WTC11 (cell line): ENCODE data around the gene CCDC71L.

ENCODE experiments used
- CREB1 ChIP-seq: sonication (generic); formaldehyde crosslinking; IDR thresholded peaks from 2 replicates; pipeline ENCODE4 v1.8.0; 2023; ENCODE audit warnings: mild to moderate bottlenecking, missing genetic modification reagents
- EMX1 ChIP-seq: fragments of 250-450 bp; sonication (Bioruptor Pico); IDR thresholded peaks from 2 replicates; pipeline ENCODE4 v1.8.0; 2021; ENCODE audit warnings: mild to moderate bottlenecking
- ESRRA ChIP-seq: sonication (generic); formaldehyde crosslinking; IDR thresholded peaks from 2 replicates; pipeline ENCODE4 v1.8.1; 2022; ENCODE audit warnings: mild to moderate bottlenecking, missing genetic modification reagents, borderline replicate concordance
- ETV6 ChIP-seq: sonication (generic); formaldehyde crosslinking; IDR thresholded peaks from 2 replicates; pipeline ENCODE4 v1.8.1; 2022; ENCODE audit warnings: mild to moderate bottlenecking, missing genetic modification reagents
- FOXK1 ChIP-seq: sonication (generic); formaldehyde crosslinking; IDR thresholded peaks from 2 replicates; pipeline ENCODE4 v1.8.0; 2022; ENCODE audit warnings: mild to moderate bottlenecking, moderate library complexity, missing genetic modification reagents
- GTF2I ChIP-seq: fragments of 250-450 bp; sonication (Bioruptor Pico); conservative IDR thresholded peaks from 2 replicates; pipeline ENCODE4 v1.4.0; 2021; ENCODE audit warnings: mild to moderate bottlenecking
- NR3C1 ChIP-seq: sonication (generic); formaldehyde crosslinking; conservative IDR thresholded peaks from 2 replicates; pipeline ENCODE4 v1.8.1; 2023; ENCODE audit warnings: low read depth, mild to moderate bottlenecking, missing genetic modification reagents
- TF ChIP-seq, protein P1 (sequence below): sonication (generic); formaldehyde crosslinking; IDR thresholded peaks from 2 replicates; pipeline ENCODE4 v1.8.1; 2022; ENCODE audit warnings: low read depth, missing genetic modification reagents, borderline replicate concordance
- TF ChIP-seq, protein P2 (sequence below): sonication (generic); formaldehyde crosslinking; IDR thresholded peaks from 2 replicates; pipeline ENCODE4 v1.8.0; 2023; ENCODE audit warnings: missing genetic modification reagents, mild to moderate bottlenecking, borderline replicate concordance
- TF ChIP-seq, protein P3 (sequence below): fragments of 200-600 bp; IDR thresholded peaks from 2 replicates; pipeline ENCODE4 v1.8.0; 2022; ENCODE audit warnings: antibody characterized with exemption
- TF ChIP-seq, protein P4 (sequence below): sonication (generic); formaldehyde crosslinking; conservative IDR thresholded peaks from 2 replicates; pipeline ENCODE4 v1.8.1; 2022; ENCODE audit warnings: mild to moderate bottlenecking, missing genetic modification reagents
- TF ChIP-seq, protein P5 (sequence below): sonication (generic); formaldehyde crosslinking; IDR thresholded peaks from 2 replicates; pipeline ENCODE4 v1.8.0; 2022; ENCODE audit warnings: mild to moderate bottlenecking, missing genetic modification reagents
- TF ChIP-seq, protein P6 (sequence below): sonication (generic); formaldehyde crosslinking; IDR thresholded peaks from 2 replicates; pipeline ENCODE4 v1.8.1; 2023; ENCODE audit warnings: mild to moderate bottlenecking, missing genetic modification reagents
- TF ChIP-seq, protein P7 (sequence below): sonication (generic); formaldehyde crosslinking; IDR thresholded peaks from 2 replicates; pipeline ENCODE4 v1.8.0; 2023; ENCODE audit warnings: missing genetic modification reagents

DNA sequence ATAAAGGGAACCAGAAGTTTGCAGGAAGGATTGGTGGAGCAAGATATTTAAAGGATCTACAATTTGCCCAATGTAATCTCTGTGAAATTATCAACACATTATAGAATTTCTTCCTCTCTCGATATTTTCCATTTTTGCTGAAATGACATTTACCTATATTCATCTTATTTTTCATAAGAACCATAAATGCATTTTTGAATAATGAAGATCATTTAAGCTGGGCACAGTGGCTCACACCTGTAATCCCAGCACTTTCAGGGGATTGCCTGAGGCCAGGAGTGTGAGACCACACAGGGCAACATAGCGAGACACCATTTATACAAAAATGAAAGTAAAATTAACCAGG, 37.7 kb downstream of the CCDC71L start:
- TF ChIP-seq ESRRA = no peak
- TF ChIP-seq, protein P1, sequence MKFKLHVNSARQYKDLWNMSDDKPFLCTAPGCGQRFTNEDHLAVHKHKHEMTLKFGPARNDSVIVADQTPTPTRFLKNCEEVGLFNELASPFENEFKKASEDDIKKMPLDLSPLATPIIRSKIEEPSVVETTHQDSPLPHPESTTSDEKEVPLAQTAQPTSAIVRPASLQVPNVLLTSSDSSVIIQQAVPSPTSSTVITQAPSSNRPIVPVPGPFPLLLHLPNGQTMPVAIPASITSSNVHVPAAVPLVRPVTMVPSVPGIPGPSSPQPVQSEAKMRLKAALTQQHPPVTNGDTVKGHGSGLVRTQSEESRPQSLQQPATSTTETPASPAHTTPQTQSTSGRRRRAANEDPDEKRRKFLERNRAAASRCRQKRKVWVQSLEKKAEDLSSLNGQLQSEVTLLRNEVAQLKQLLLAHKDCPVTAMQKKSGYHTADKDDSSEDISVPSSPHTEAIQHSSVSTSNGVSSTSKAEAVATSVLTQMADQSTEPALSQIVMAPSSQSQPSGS (CRISPR knock-in tag) = no peak
- no peak for TF ChIP-seq CREB1
- TF ChIP-seq FOXK1 (CRISPR knock-in tag) = no peak
- TF ChIP-seq GTF2I (CRISPR knock-in tag) = no peak
- TF ChIP-seq, protein P2, sequence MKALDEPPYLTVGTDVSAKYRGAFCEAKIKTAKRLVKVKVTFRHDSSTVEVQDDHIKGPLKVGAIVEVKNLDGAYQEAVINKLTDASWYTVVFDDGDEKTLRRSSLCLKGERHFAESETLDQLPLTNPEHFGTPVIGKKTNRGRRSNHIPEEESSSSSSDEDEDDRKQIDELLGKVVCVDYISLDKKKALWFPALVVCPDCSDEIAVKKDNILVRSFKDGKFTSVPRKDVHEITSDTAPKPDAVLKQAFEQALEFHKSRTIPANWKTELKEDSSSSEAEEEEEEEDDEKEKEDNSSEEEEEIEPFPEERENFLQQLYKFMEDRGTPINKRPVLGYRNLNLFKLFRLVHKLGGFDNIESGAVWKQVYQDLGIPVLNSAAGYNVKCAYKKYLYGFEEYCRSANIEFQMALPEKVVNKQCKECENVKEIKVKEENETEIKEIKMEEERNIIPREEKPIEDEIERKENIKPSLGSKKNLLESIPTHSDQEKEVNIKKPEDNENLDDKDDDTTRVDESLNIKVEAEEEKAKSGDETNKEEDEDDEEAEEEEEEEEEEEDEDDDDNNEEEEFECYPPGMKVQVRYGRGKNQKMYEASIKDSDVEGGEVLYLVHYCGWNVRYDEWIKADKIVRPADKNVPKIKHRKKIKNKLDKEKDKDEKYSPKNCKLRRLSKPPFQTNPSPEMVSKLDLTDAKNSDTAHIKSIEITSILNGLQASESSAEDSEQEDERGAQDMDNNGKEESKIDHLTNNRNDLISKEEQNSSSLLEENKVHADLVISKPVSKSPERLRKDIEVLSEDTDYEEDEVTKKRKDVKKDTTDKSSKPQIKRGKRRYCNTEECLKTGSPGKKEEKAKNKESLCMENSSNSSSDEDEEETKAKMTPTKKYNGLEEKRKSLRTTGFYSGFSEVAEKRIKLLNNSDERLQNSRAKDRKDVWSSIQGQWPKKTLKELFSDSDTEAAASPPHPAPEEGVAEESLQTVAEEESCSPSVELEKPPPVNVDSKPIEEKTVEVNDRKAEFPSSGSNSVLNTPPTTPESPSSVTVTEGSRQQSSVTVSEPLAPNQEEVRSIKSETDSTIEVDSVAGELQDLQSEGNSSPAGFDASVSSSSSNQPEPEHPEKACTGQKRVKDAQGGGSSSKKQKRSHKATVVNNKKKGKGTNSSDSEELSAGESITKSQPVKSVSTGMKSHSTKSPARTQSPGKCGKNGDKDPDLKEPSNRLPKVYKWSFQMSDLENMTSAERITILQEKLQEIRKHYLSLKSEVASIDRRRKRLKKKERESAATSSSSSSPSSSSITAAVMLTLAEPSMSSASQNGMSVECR (CRISPR knock-in tag) = no peak
- TF ChIP-seq, protein P3, sequence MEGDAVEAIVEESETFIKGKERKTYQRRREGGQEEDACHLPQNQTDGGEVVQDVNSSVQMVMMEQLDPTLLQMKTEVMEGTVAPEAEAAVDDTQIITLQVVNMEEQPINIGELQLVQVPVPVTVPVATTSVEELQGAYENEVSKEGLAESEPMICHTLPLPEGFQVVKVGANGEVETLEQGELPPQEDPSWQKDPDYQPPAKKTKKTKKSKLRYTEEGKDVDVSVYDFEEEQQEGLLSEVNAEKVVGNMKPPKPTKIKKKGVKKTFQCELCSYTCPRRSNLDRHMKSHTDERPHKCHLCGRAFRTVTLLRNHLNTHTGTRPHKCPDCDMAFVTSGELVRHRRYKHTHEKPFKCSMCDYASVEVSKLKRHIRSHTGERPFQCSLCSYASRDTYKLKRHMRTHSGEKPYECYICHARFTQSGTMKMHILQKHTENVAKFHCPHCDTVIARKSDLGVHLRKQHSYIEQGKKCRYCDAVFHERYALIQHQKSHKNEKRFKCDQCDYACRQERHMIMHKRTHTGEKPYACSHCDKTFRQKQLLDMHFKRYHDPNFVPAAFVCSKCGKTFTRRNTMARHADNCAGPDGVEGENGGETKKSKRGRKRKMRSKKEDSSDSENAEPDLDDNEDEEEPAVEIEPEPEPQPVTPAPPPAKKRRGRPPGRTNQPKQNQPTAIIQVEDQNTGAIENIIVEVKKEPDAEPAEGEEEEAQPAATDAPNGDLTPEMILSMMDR = no peak
- TF ChIP-seq, protein P4, sequence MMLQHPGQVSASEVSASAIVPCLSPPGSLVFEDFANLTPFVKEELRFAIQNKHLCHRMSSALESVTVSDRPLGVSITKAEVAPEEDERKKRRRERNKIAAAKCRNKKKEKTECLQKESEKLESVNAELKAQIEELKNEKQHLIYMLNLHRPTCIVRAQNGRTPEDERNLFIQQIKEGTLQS = no peak
- TF ChIP-seq ETV6 (CRISPR knock-in tag) = no peak
- no peak for TF ChIP-seq EMX1 (CRISPR knock-in tag)
- TF ChIP-seq, protein P5, sequence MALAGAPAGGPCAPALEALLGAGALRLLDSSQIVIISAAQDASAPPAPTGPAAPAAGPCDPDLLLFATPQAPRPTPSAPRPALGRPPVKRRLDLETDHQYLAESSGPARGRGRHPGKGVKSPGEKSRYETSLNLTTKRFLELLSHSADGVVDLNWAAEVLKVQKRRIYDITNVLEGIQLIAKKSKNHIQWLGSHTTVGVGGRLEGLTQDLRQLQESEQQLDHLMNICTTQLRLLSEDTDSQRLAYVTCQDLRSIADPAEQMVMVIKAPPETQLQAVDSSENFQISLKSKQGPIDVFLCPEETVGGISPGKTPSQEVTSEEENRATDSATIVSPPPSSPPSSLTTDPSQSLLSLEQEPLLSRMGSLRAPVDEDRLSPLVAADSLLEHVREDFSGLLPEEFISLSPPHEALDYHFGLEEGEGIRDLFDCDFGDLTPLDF (CRISPR knock-in tag) = no peak
- TF ChIP-seq, protein P6, sequence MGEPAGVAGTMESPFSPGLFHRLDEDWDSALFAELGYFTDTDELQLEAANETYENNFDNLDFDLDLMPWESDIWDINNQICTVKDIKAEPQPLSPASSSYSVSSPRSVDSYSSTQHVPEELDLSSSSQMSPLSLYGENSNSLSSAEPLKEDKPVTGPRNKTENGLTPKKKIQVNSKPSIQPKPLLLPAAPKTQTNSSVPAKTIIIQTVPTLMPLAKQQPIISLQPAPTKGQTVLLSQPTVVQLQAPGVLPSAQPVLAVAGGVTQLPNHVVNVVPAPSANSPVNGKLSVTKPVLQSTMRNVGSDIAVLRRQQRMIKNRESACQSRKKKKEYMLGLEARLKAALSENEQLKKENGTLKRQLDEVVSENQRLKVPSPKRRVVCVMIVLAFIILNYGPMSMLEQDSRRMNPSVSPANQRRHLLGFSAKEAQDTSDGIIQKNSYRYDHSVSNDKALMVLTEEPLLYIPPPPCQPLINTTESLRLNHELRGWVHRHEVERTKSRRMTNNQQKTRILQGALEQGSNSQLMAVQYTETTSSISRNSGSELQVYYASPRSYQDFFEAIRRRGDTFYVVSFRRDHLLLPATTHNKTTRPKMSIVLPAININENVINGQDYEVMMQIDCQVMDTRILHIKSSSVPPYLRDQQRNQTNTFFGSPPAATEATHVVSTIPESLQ (CRISPR knock-in tag) = no peak
- no peak for TF ChIP-seq NR3C1
- TF ChIP-seq, protein P7, sequence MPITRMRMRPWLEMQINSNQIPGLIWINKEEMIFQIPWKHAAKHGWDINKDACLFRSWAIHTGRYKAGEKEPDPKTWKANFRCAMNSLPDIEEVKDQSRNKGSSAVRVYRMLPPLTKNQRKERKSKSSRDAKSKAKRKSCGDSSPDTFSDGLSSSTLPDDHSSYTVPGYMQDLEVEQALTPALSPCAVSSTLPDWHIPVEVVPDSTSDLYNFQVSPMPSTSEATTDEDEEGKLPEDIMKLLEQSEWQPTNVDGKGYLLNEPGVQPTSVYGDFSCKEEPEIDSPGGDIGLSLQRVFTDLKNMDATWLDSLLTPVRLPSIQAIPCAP (CRISPR knock-in tag) = no peak
